GM06990 (cell line): ENCODE measurements around the gene PAPOLB.

Experiments used
- DNase-seq: peaks from one replicate; pipeline ENCODE4 v3.0.0-alpha.2; 2011; ENCODE audit not compliant: insufficient read length; ENCODE audit errors: extremely low read depth
- H3K27me3 ChIP-seq: replicated peaks from 2 replicates; pipeline ENCODE4 v1.6.0; 2011; ENCODE audit warnings: low read length; ENCODE audit not compliant: control insufficient read depth, insufficient read depth
- H3K36me3 ChIP-seq: 2 replicates; pipeline ENCODE4 v1.5.1; 2011; ENCODE audit warnings: low read length; ENCODE audit not compliant: control insufficient read depth, insufficient read depth
- H3K4me3 ChIP-seq: replicated peaks from 2 replicates; pipeline ENCODE4 v1.5.1; 2011; ENCODE audit warnings: low read depth, mild to moderate bottlenecking, control low read depth, low read length
- TF ChIP-seq, protein P1 (sequence below): IDR thresholded peaks from 2 replicates; pipeline ENCODE4 v1.5.1; 2011; ENCODE audit warnings: low read length, control low read depth, mild to moderate bottlenecking, inconsistent platforms; ENCODE audit not compliant: insufficient read depth, poor library complexity, severe bottlenecking

PAPOLB gene

DNA sequence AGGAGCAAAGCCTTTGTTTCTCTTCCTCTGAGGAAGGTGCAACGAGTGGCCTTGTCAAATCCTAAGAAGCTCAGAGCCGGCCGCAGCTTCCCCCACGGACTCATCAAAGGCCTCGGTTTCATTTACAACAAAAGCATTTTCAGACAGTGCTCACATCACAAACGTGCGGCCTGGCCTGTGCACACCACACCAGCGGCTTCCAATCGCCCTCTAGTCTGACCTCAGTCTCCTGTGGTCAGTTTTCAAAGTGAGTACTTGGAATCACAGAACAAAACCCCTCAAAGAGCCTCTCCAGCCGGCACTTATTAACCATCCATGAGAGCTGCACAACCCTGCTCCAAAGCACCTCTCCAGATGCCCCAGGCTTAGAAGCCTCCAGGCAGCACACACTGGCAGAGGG is 18.4 kb upstream of the PAPOLB start:
- H3K27me3 ChIP-seq, result no peaks in the 10 kb centered on the region; the same call in 1 of the 2 replicates
- H3K4me3 ChIP-seq, result no peak overlapping the region
- TF ChIP-seq, protein P1, sequence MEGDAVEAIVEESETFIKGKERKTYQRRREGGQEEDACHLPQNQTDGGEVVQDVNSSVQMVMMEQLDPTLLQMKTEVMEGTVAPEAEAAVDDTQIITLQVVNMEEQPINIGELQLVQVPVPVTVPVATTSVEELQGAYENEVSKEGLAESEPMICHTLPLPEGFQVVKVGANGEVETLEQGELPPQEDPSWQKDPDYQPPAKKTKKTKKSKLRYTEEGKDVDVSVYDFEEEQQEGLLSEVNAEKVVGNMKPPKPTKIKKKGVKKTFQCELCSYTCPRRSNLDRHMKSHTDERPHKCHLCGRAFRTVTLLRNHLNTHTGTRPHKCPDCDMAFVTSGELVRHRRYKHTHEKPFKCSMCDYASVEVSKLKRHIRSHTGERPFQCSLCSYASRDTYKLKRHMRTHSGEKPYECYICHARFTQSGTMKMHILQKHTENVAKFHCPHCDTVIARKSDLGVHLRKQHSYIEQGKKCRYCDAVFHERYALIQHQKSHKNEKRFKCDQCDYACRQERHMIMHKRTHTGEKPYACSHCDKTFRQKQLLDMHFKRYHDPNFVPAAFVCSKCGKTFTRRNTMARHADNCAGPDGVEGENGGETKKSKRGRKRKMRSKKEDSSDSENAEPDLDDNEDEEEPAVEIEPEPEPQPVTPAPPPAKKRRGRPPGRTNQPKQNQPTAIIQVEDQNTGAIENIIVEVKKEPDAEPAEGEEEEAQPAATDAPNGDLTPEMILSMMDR, result no peak
- no peak for DNase-seq
- H3K36me3 ChIP-seq, result no peaks in the 10 kb centered on the region

DNA sequence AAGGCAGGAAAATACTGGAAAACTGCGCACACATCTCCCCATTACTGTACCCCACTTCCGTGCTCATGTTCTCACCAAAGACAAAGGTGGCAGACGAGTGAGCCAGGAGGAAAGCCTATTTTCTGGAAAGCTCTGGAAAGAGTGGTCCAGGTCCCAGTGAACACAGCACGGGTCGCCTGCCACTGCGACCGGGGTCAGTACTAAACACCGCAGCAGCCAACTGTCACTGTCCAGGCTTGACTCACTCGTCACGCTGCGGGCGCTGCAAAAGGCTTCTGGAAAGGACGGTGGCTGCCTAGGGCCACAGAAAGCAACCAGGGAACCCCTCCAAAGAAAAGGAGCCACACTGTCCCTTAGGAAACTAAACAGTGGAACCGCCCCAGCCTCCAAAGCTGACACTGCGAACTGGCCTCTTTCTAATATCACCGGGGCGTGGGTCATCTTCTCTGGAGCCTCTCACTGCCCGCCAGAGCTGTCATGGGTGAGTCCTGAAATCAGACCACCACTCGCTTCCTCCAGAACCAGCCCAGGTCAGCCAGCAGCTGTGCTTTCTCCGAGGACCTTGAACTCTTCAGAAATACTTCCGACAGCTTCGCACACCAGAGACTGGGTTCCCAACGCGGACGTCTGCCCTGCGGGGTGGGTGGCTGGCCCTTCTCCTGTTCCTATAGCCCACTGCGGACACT is 17.7 kb upstream of the PAPOLB start:
- TF ChIP-seq, protein P1, result no peak
- H3K36me3 ChIP-seq, result no peaks in the 10 kb centered on the region
- no peak for DNase-seq

DNA sequence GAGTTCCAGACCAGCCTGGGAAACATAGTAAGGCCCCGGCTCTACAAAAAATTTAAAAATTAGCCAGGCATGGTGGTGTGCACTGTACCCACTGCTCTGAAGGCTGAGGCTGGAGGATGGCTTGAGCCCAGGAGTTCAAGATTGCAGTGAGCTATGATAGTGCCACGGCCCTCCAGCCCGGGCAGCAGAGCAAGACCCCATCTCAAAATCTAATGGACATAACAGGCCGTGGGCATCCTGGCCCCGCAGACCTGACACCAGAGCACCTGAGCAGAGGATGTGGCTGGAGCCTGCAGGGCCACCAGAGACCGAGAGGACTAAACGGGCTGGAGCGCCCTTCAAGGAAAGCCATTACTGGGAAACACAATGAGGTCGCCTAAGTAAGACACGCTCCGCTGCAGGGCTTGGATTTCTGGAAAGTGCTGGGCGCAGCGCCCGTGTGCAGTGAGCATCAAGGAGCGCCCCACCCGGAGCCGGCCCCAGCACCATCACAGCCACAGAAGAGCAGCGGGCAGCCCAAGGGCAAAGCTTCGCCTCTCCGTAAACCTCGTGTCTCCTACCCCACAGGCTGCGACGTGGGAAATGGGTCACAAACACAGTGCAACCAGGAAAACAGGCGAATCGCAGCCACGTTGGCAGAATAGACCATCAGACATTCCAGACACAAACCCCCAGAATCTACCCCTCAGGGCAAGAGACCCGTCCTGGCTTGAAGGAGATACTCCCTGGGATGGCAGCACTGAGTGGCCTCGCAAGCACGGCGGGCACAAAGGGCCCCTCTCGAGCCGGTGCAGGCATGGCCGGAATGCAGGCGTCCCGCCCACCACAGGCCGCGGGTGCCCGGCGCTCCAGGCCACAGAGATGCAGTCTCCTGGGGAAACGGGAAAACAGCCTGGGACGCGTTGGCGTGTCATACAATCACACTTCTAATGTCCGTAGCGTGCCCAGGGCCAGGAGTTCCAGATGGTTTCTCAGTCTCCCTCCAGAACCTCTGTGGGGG is 16.8 kb upstream of the PAPOLB start:
- no peaks in the 10 kb centered on the region; the same call in 1 of the 2 replicates for H3K27me3 ChIP-seq
- no peaks in the 10 kb centered on the region for H3K36me3 ChIP-seq
- no peak overlapping the region for H3K4me3 ChIP-seq
- TF ChIP-seq, protein P1, result no peak
- no peak for DNase-seq

More for the DNA sequence above, 17.7 kb upstream of the PAPOLB start:
- Histone ChIP-seq H3K27me3 (no peaks in the 10 kb centered on the region; the same call in 1 of the 2 replicates), H3K4me3 (no peak overlapping the region)

DNA sequence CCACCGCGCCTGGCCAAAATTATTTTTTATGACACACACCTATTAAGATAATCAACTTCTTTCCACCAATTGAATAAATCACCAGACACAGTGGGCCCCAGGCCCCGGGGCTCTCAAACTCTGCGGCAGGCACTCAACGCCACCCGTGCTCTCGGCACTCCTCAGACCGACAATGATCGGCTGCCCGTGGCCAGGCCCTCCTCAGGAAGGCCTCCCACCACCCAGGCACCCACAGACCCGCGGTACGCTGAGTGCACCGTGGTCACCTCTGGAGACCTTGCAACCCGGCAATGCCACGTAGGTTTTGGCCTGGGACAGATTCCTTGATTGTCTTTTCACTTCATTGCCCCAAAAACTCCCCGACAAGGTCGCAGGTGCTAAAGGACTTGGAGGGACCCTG is 14.8 kb upstream of the PAPOLB start:
- Histone ChIP-seq H3K36me3 (no peaks in the 10 kb centered on the region), H3K4me3 (no peak overlapping the region), H3K27me3 (no peaks in the 10 kb centered on the region; the same call in 1 of the 2 replicates)
- no peak for DNase-seq
- TF ChIP-seq, protein P1, result no peak

DNA sequence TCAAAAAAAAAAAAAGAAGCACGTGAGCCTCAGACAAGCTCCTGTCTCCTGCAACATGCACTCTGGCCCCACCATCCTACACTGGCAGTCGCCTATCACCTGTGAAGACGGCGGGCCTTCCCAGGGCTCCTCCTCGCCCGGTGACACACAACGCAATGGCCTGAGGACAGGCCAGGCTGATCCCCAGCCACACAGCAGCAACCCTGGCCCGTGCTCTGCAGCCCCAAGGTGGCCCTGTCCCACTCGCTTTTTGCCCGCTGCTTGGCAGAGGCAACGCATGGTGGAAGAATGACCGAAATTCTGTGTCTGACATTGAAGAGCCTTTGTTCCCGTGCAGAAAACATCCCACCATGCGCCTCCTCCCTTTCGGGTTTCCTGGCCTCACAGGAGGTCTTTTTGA is 13.6 kb upstream of the PAPOLB start:
- Histone ChIP-seq H3K4me3 (no peak overlapping the region), H3K36me3 (no peaks in the 10 kb centered on the region), H3K27me3 (no peaks in the 10 kb centered on the region; the same call in 1 of the 2 replicates)
- DNase-seq, result no peak
- TF ChIP-seq, protein P1, result no peak
